ENCODE results near the gene RUVBL1. TPM values are rescaled to one million over a fixed set of nuclear protein-coding genes. Genes with fewer than 3 reads are reported as not detected.

RUVBL1 gene
- total RNA-seq, 4 donors from 2014 or later: 19.4 to 27.8 (median 26.7) TPM

DNA sequence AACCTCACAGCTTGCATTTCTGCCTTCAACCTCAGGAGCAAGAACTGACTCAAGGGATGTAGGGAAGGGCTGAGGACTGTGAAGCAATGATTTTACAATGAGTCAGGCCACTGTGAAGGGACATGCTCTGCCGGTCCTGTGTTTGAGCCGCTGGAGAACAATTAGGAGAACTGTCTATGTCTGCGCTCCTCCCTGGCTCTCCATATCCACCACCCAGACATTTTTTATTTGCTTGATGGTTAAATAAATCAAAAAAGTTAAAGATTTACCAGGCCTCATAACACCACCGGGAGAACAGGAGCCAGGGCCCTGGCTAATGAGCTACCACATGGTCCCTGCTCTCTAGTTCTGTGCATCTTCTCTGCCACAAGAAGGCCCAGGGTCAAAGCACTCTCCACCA is 41.8 kb downstream of the RUVBL1 start:
- TF ChIP-seq POLR2AphosphoS5 (IDR thresholded peaks at IDR 0.05) (no peak), POLR2A (IDR thresholded peaks at IDR 0.05) (no peak), EP300 (IDR thresholded peaks at IDR 0.05) (no peak), CTCF (IDR thresholded peaks at IDR 0.05) (no peak)
- WGBS, 2 donors (ENCODE audit: low coverage in 1 of 2): 86 to 95% methylated on average over 3 to 4 of the region's 4 CpGs
- no peak overlapping the region for H3K4me3 ChIP-seq
- ATAC-seq: no peak
- peak overlapping the region in 1 of 4 donors; percentile 73 for H3K27ac ChIP-seq
- no peaks in the 10 kb centered on the region for H3K9me3 ChIP-seq
- peaks cover 0 to 34% of the 10 kb centered on the region in 2 donors for H3K36me3 ChIP-seq
- H3K4me1 ChIP-seq: peaks cover 0 to 70% (median 24%) of the 10 kb centered on the region in 3 donors
- no peaks in the 10 kb centered on the region for H3K27me3 ChIP-seq

GRCh38 chr3:128081226-128081625 is 42.4 kb downstream of the RUVBL1 start:
- no peaks in the 10 kb centered on the region for H3K9me3 ChIP-seq
- no peak for ATAC-seq
- H3K4me3 ChIP-seq: no peak overlapping the region
- no peak overlapping the region for H3K27ac ChIP-seq
- TF ChIP-seq POLR2A (IDR thresholded peaks at IDR 0.05) (no peak), POLR2AphosphoS5 (IDR thresholded peaks at IDR 0.05) (no peak), EP300 (IDR thresholded peaks at IDR 0.05) (no peak), CTCF (IDR thresholded peaks at IDR 0.05) (no peak)
- 72% methylated on average over 3 of the region's 6 CpGs; no CpG with 5 or more reads in 1 of the 2 donors for WGBS, 2 donors (ENCODE audit: low coverage in 1 of 2)
- H3K27me3 ChIP-seq: no peaks in the 10 kb centered on the region
- H3K36me3 ChIP-seq: peaks cover 0 to 31% of the 10 kb centered on the region in 2 donors
- H3K4me1 ChIP-seq: peaks cover 0 to 71% (median 26%) of the 10 kb centered on the region in 3 donors

GRCh38 chr3:128080323-128081080 is 43.1 kb downstream of the RUVBL1 start:
- no peaks in the 10 kb centered on the region for H3K27me3 ChIP-seq
- peaks cover 0 to 71% (median 29%) of the 10 kb centered on the region in 3 donors for H3K4me1 ChIP-seq
- peaks cover 0 to 31% of the 10 kb centered on the region in 2 donors for H3K36me3 ChIP-seq
- no peaks in the 10 kb centered on the region for H3K9me3 ChIP-seq
- TF ChIP-seq POLR2AphosphoS5 (IDR thresholded peaks at IDR 0.05) (no peak), CTCF (IDR thresholded peaks at IDR 0.05) (no peak), POLR2A (IDR thresholded peaks at IDR 0.05) (no peak), EP300 (IDR thresholded peaks at IDR 0.05) (no peak)
- H3K4me3 ChIP-seq: no peak overlapping the region
- 69 to 79% methylated on average over 6 of the region's 6 CpGs for WGBS, 2 donors (ENCODE audit: low coverage in 1 of 2)
- ATAC-seq: no peak
- H3K27ac ChIP-seq: no peak overlapping the region

GRCh38 chr3:128079823-128080222 is 43.8 kb downstream of the RUVBL1 start:
- Histone ChIP-seq H3K9me3 (no peaks in the 10 kb centered on the region), H3K36me3 (peaks cover 0 to 31% of the 10 kb centered on the region in 2 donors), H3K27me3 (no peaks in the 10 kb centered on the region), H3K27ac (no peak overlapping the region), H3K4me1 (peaks cover 0 to 71% (median 27%) of the 10 kb centered on the region in 3 donors), H3K4me3 (no peak overlapping the region)
- ATAC-seq: no peak
- TF ChIP-seq CTCF (IDR thresholded peaks at IDR 0.05): no peak
- TF ChIP-seq POLR2AphosphoS5 (IDR thresholded peaks at IDR 0.05): no peak
- no peak for TF ChIP-seq EP300 (IDR thresholded peaks at IDR 0.05)
- no peak for TF ChIP-seq POLR2A (IDR thresholded peaks at IDR 0.05)
- WGBS, 2 donors (ENCODE audit: low coverage in 1 of 2): 90% methylated on average over 4 of the region's 9 CpGs; no CpG with 5 or more reads in 1 of the 2 donors

GRCh38 chr3:128078875-128079274 is 44.7 kb downstream of the RUVBL1 start:
- no peaks in the 10 kb centered on the region for H3K9me3 ChIP-seq
- no peaks in the 10 kb centered on the region for H3K27me3 ChIP-seq
- no peak for TF ChIP-seq POLR2A (IDR thresholded peaks at IDR 0.05)
- TF ChIP-seq CTCF (IDR thresholded peaks at IDR 0.05): no peak
- TF ChIP-seq EP300 (IDR thresholded peaks at IDR 0.05): no peak
- WGBS, 2 donors (ENCODE audit: low coverage in 1 of 2): 86% methylated on average over 2 of the region's 8 CpGs; no CpG with 5 or more reads in 1 of the 2 donors
- no peak for ATAC-seq
- H3K27ac ChIP-seq: no peak overlapping the region
- no peak overlapping the region for H3K4me3 ChIP-seq
- peaks cover 0 to 63% (median 18%) of the 10 kb centered on the region in 3 donors for H3K4me1 ChIP-seq
- peaks cover 0 to 31% of the 10 kb centered on the region in 2 donors for H3K36me3 ChIP-seq
